Right lobe of liver (tissue), 4 donors: ENCODE data around the gene CARD19.

ENCODE experiments used
- CTCF ChIP-seq, 4 donors: fragments of 200-600 bp in 3 of 4; fragments of 450-650 bp in 1 of 4; IDR thresholded peaks; one replicate each; pipeline versions ENCODE4 v1.5.1 to v1.8.0; 2016 to 2022; ENCODE audit warnings: antibody characterized with exemption in 4 of 4, mild to moderate bottlenecking in 2 of 4
- POLR2A ChIP-seq: fragments of 450-650 bp; IDR thresholded peaks from one replicate; pipeline ENCODE4 v1.6.1; 2017; ENCODE audit warnings: antibody characterized with exemption, mild to moderate bottlenecking
- donor health status: DM: no; HTN: no; CAD: no.
- donor health status: DM: no; HTN: no; CAD: no.
- donor health status: DM: no; HTN: yes; CAD: no.

DNA sequence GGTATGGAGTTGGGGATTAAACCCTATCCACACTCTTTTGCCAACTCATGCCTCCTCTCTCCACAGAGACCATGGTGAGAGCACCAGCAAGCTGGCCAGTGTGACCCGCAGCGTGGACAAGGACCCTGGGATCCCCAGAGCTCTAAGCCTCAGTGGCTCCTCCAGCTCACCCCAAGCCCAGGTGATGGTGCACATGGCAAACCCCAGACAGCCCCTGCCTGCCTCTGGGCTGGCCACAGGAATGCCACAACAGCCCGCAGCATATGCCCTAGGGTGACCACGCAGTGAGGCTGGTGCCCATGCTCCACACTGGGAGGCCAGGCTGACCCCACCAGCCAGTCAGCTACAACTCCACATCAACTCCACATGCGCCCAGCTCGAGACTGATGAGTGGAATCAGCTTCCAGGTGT lies 11.5 kb upstream of the CARD19 start:
- no peak for TF ChIP-seq CTCF (IDR thresholded peaks at IDR 0.05)
- no peak for TF ChIP-seq POLR2A
